ENCODE data around the gene SPSB2.

- TF ChIP-seq POLR2A (IDR thresholded peaks at IDR 0.05; ENCODE audit: low read depth, low read length) (0 out of 2 replicates have a peak, but pooled peaks have one; percentile 24), POLR2AphosphoS5 (IDR thresholded peaks at IDR 0.05; ENCODE audit: low read depth, low read length) (no peak), TAF1 (IDR thresholded peaks at IDR 0.05; ENCODE audit: low read depth, low read length) (no peak), SPI1 (IDR thresholded peaks at IDR 0.05; ENCODE audit: low read depth, low read length) (no peak), PAX5 (IDR thresholded peaks at IDR 0.05; ENCODE audit: insufficient read depth, low read length, severe bottlenecking) (no peak)
These were observed 742 bp downstream of the SPSB2 start for GRCh38 chr12:6872073-6873048.
